HG03460 (cell line): ENCODE results near the gene ADAM33.

ENCODE experiments used
- ATAC-seq: cut with Tn5 transposase; IDR thresholded peaks from one replicate; pipeline ENCODE4 v1.9.1; 2021; ENCODE audit not compliant: unreplicated experiment

Gene ADAM33

GRCh38 chr20:3710703-3711483, 29.1 kb upstream of the ADAM33 start:
- ATAC-seq, result no peak

GRCh38 chr20:3710011-3710466, 28.2 kb upstream of the ADAM33 start:
- no peak for ATAC-seq

GRCh38 chr20:3707508-3707899, 25.7 kb upstream of the ADAM33 start:
- no peak for ATAC-seq

- ATAC-seq, result no peak
Measured at GRCh38 chr20:3706774-3707507, 25.1 kb upstream of the ADAM33 start.

GRCh38 chr20:3705970-3706739, 24.3 kb upstream of the ADAM33 start:
- ATAC-seq, result no peak

- no peak for ATAC-seq
Measured at GRCh38 chr20:3705491-3705969, 23.7 kb upstream of the ADAM33 start.

GRCh38 chr20:3704087-3704486, 22.3 kb upstream of the ADAM33 start:
- no peak for ATAC-seq

- ATAC-seq, result no peak
Measured at GRCh38 chr20:3702611-3703391, 21.0 kb upstream of the ADAM33 start.

GRCh38 chr20:3701061-3701998, 19.5 kb upstream of the ADAM33 start:
- ATAC-seq, result no peak

GRCh38 chr20:3699037-3699436, 17.2 kb upstream of the ADAM33 start:
- ATAC-seq, result no peak

- no peak for ATAC-seq
Measured at GRCh38 chr20:3698591-3699001, 16.8 kb upstream of the ADAM33 start.

GRCh38 chr20:3697588-3698305, 15.9 kb upstream of the ADAM33 start:
- ATAC-seq, result no peak

GRCh38 chr20:3696745-3697587, 15.2 kb upstream of the ADAM33 start:
- ATAC-seq, result no peak

GRCh38 chr20:3696200-3696599, 14.4 kb upstream of the ADAM33 start:
- no peak for ATAC-seq

GRCh38 chr20:3694864-3695263, 13.1 kb upstream of the ADAM33 start:
- ATAC-seq, result no peak

GRCh38 chr20:3693376-3693775, 11.6 kb upstream of the ADAM33 start:
- ATAC-seq, result no peak

GRCh38 chr20:3692706-3693294, 11.0 kb upstream of the ADAM33 start:
- no peak for ATAC-seq

- no peak for ATAC-seq
Measured at GRCh38 chr20:3691897-3692296, 10.1 kb upstream of the ADAM33 start.
